ENCODE results near the gene OLFM2.

DNA sequence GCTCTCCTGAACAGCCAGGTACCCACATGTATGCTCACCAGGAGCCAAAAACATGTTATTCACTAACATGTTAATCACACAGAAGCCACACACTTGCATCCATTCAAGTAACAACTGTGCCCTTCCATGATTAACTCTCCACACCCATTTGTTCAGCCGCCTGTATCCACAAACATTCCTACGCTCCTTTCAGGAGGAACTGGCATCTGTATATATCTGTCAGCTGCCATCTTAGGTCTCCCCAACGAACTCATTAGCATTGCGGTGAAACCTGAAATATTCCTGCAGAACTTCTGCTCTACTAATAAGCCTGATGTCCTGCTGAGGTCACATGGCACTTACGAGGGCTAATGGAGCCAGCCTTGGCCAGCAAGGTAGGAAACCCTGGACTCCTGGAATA, 33.0 kb downstream of the OLFM2 start:
- TF ChIP-seq POLR2A (IDR thresholded peaks at IDR 0.05) (no peak), EP300 (IDR thresholded peaks at IDR 0.05) (no peak)
- TF ChIP-seq, protein P1, sequence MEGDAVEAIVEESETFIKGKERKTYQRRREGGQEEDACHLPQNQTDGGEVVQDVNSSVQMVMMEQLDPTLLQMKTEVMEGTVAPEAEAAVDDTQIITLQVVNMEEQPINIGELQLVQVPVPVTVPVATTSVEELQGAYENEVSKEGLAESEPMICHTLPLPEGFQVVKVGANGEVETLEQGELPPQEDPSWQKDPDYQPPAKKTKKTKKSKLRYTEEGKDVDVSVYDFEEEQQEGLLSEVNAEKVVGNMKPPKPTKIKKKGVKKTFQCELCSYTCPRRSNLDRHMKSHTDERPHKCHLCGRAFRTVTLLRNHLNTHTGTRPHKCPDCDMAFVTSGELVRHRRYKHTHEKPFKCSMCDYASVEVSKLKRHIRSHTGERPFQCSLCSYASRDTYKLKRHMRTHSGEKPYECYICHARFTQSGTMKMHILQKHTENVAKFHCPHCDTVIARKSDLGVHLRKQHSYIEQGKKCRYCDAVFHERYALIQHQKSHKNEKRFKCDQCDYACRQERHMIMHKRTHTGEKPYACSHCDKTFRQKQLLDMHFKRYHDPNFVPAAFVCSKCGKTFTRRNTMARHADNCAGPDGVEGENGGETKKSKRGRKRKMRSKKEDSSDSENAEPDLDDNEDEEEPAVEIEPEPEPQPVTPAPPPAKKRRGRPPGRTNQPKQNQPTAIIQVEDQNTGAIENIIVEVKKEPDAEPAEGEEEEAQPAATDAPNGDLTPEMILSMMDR (IDR thresholded peaks at IDR 0.05), result no peak

Data from ovary (tissue), 3 donors.